Nephron progenitor cell (in vitro differentiated cells): Measurements from ENCODE around the gene MYO5B.

Source experiments
- DNase-seq: peaks from one replicate; pipeline ENCODE4 v3.0.0; 2021
- H3K27ac Mint-ChIP-seq: 2 replicates; pipeline ENCODE4 v1.8.0; 2021; ENCODE audit warnings: mild to moderate bottlenecking, moderate library complexity, mixed read lengths
- H3K27me3 Mint-ChIP-seq: 2 replicates; pipeline ENCODE4 v1.8.0; 2021; ENCODE audit warnings: mild to moderate bottlenecking, low read depth, mixed read lengths; ENCODE audit not compliant: poor library complexity
- H3K36me3 Mint-ChIP-seq: 2 replicates; pipeline ENCODE4 v1.8.0; 2021; ENCODE audit warnings: low read depth, mixed read lengths
- H3K4me1 Mint-ChIP-seq: 2 replicates; pipeline ENCODE4 v1.8.0; 2021; ENCODE audit warnings: mixed read lengths
- H3K4me3 Mint-ChIP-seq: 2 replicates; pipeline ENCODE4 v1.8.0; 2021; ENCODE audit warnings: mild to moderate bottlenecking, moderate library complexity, mixed read lengths
- H3K9me3 Mint-ChIP-seq: 2 replicates; pipeline ENCODE4 v1.8.0; 2021; ENCODE audit warnings: mild to moderate bottlenecking, moderate library complexity, mixed read lengths
- TF ChIP-seq, protein P1 (sequence below): fragments of 200-600 bp; sonication (generic); IDR thresholded peaks from 2 replicates; pipeline ENCODE4 v1.5.0; 2021; ENCODE audit warnings: antibody characterized with exemption

The MYO5B gene

DNA sequence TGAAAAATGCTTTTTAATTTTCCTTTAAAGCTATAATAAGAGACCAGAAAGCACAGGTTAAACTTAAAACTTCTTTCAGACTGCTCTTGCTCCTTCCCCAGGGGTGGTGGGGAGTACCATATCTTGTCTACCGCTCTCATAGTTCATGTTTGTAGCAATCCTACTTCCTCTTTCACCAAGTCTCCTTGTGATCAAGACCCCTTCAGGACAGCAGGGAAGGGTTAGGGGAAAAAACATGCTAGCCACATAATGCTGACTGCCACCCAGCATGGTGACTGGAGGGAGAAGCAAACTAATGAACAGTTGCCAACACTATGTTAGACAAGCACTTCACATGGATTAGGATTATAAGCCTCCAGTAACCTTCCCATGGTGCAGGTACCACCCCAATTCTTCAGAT is 8.6 kb downstream of the MYO5B start:
- Mint-ChIP-seq H3K27ac (no peak overlapping the region), H3K9me3 (no peaks in the 10 kb centered on the region), H3K27me3 (peaks cover 67% of the 10 kb centered on the region), H3K36me3 (no peaks in the 10 kb centered on the region), H3K4me1 (peaks cover 4% of the 10 kb centered on the region), H3K4me3 (no peak overlapping the region)
- no peak for DNase-seq
- TF ChIP-seq, protein P1, sequence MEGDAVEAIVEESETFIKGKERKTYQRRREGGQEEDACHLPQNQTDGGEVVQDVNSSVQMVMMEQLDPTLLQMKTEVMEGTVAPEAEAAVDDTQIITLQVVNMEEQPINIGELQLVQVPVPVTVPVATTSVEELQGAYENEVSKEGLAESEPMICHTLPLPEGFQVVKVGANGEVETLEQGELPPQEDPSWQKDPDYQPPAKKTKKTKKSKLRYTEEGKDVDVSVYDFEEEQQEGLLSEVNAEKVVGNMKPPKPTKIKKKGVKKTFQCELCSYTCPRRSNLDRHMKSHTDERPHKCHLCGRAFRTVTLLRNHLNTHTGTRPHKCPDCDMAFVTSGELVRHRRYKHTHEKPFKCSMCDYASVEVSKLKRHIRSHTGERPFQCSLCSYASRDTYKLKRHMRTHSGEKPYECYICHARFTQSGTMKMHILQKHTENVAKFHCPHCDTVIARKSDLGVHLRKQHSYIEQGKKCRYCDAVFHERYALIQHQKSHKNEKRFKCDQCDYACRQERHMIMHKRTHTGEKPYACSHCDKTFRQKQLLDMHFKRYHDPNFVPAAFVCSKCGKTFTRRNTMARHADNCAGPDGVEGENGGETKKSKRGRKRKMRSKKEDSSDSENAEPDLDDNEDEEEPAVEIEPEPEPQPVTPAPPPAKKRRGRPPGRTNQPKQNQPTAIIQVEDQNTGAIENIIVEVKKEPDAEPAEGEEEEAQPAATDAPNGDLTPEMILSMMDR = no peak

DNA sequence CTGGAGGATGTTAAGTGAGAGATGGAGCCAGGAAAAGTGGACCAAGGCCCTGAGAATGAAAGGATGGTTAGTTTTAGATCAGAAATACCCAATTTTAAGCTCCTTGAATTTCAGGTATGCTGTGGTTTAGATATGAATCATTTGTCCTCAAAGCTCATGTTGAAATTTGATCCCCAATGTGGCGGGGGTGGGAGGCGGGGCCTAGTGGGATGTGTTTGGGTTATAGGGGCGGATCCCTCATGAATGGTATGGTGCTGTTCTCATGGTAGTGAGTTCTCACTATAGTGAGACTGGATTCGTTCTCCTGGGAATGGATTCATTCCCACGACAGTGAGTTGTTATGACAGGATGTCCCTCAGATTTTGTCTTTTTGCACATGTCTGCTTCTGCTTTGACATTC is 11.4 kb downstream of the MYO5B start:
- Mint-ChIP-seq H3K9me3 (no peaks in the 10 kb centered on the region), H3K27ac (no peak overlapping the region), H3K36me3 (no peaks in the 10 kb centered on the region), H3K27me3 (peaks cover 54% of the 10 kb centered on the region), H3K4me3 (no peak overlapping the region), H3K4me1 (peaks cover 7% of the 10 kb centered on the region)
- TF ChIP-seq, protein P1 = no peak
- DNase-seq = no peak

DNA sequence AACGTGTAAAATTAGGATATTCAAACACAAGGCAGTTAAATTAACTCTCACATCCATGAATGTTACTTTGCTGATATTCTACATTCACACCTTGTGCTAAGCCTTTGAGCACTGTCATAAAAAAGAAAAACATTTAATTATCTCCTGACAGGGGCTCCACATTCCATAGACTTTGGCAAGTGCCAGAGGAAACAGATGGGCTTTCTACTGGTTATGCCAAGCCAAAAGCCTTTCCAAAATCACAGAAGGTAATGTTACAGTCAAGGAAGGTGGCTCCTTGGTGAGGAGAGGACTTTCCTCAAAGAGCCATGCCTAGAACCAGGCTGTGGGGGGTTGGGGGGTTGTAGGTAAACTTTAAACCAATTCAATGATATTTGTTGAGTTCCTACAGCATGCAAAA is 12.4 kb downstream of the MYO5B start:
- Mint-ChIP-seq H3K4me1 (peaks cover 9% of the 10 kb centered on the region), H3K4me3 (no peak overlapping the region), H3K36me3 (no peaks in the 10 kb centered on the region), H3K9me3 (no peaks in the 10 kb centered on the region), H3K27me3 (peaks cover 51% of the 10 kb centered on the region), H3K27ac (no peak overlapping the region)
- TF ChIP-seq, protein P1 = no peak
- DNase-seq = no peak

DNA sequence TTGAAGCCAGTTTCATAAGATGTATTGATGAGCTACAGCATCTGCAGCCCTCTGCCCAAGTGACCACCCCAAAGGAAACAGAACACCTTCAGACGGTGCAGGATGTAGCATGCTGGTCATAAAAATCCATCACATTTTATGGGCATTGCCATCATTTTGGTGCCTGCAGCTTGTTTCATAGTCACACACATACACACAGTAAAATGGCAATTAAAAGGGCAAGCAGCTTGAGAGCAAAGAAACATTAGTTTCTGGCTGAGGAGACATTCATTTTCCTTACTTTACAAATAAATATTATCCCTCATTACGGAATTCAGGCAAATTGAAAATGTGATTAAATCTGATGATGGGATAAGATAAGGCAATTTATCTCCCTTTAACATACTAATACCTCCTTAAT is 13.4 kb downstream of the MYO5B start:
- peaks cover 53% of the 10 kb centered on the region for H3K27me3 Mint-ChIP-seq
- no peaks in the 10 kb centered on the region for H3K9me3 Mint-ChIP-seq
- TF ChIP-seq, protein P1 = no peak
- H3K4me1 Mint-ChIP-seq = peaks cover 12% of the 10 kb centered on the region
- no peak overlapping the region for H3K4me3 Mint-ChIP-seq
- no peaks in the 10 kb centered on the region for H3K36me3 Mint-ChIP-seq
- DNase-seq = no peak
- no peak overlapping the region for H3K27ac Mint-ChIP-seq

DNA sequence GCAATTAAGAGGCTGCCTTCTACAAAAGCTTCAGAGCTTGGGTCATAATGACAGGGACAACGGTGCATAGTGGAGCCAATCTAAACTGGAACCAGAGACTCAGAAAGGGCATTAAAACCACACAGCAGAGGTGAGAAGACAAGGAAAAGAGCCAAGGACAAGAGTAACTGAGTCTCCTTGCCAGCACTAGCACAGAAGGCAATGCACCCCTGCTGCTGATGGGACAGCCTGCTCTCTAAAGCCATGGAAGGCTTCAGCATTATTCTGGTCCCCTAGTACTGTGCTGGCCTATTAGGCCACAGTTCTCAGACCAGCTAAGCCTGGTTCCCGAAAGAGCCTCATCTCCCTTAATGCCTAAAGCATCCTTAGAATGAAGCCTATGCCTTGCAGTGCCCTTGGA is 15.5 kb downstream of the MYO5B start:
- H3K4me1 Mint-ChIP-seq = peaks cover 12% of the 10 kb centered on the region
- TF ChIP-seq, protein P1 = no peak
- no peak for DNase-seq
- H3K36me3 Mint-ChIP-seq = no peaks in the 10 kb centered on the region
- no peaks in the 10 kb centered on the region for H3K9me3 Mint-ChIP-seq
- H3K4me3 Mint-ChIP-seq = no peak overlapping the region
- no peak overlapping the region for H3K27ac Mint-ChIP-seq
- peaks cover 67% of the 10 kb centered on the region for H3K27me3 Mint-ChIP-seq

DNA sequence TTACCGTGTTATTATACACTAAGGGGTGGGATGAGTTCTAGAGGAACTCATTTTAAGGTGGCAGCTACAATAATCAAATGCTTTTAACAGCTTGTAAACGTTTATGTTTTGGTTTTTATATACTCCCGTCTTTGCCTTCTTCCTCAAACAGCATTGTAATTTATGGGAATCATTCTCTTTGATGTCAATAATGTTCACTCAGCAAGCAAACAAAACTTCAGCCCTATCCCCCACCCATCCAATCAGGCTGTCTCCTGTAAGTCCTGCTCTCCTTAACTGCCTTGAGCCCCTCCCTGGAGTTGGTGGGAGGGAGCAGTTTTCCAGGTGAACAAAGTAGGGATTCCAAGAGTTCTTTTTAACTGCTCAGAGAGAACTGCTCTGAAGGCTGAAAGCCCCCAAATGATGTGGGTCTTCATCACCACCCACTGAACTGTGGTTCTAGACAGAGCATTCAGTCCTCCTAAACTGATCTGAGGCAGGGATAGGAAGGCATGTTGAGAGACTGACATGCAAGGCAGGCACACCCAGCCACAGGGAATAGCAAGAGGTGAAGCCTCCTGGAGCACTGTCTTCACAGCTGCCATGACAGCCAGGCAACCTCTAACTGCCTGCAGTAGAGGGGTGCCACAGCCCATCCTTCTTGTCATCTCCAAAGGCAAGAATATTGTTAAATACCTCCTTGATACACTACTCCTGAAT is 17.5 kb downstream of the MYO5B start:
- H3K4me1 Mint-ChIP-seq = peaks cover 8% of the 10 kb centered on the region
- no peak overlapping the region for H3K27ac Mint-ChIP-seq
- no peaks in the 10 kb centered on the region for H3K9me3 Mint-ChIP-seq
- TF ChIP-seq, protein P1 = no peak
- peaks cover 75% of the 10 kb centered on the region for H3K27me3 Mint-ChIP-seq
- H3K36me3 Mint-ChIP-seq = no peaks in the 10 kb centered on the region
- DNase-seq = no peak
- H3K4me3 Mint-ChIP-seq = no peak overlapping the region
